VCaP (cell line): ENCODE results near the gene MPG.

Experiments used
- H3K27ac ChIP-seq: fragments of 450-650 bp; 2 replicates; pipeline ENCODE4 v1.5.1; 2017
- CTCF ChIP-seq: fragments of 450-650 bp; conservative IDR thresholded peaks from 2 replicates; pipeline ENCODE4 v1.5.1; 2017; ENCODE audit warnings: mild to moderate bottlenecking, moderate library complexity

Gene MPG

GRCh38 chr16:85407-85782 is 7.4 kb downstream of the MPG start:
- TF ChIP-seq CTCF, result no peak
- H3K27ac ChIP-seq, result no peak overlapping the region

- TF ChIP-seq CTCF, result no peak
- no peak overlapping the region for H3K27ac ChIP-seq
These were observed 7.8 kb downstream of the MPG start for GRCh38 chr16:85865-86264.

GRCh38 chr16:86483-86952 is 8.5 kb downstream of the MPG start:
- no peak for TF ChIP-seq CTCF
- H3K27ac ChIP-seq, result no peak overlapping the region

- H3K27ac ChIP-seq, result no peak overlapping the region
- no peak for TF ChIP-seq CTCF
These were observed 10.6 kb downstream of the MPG start for GRCh38 chr16:88613-89012.

- no peak for TF ChIP-seq CTCF
- H3K27ac ChIP-seq, result no peak overlapping the region
These were observed 11.6 kb downstream of the MPG start for GRCh38 chr16:89391-90302.

GRCh38 chr16:91484-91883 is 13.5 kb downstream of the MPG start:
- TF ChIP-seq CTCF, result no peak
- H3K27ac ChIP-seq, result no peak overlapping the region

GRCh38 chr16:92431-93339 is 14.7 kb downstream of the MPG start:
- TF ChIP-seq CTCF, result no peak
- no peak overlapping the region for H3K27ac ChIP-seq
